ENCODE results near the gene HOXB9.

HOXB9 gene

GRCh38 chr17:48571826-48572417, 54.2 kb downstream of the HOXB9 start:
- ATAC-seq, result no peak
- TF ChIP-seq OSR1 (CRISPR knock-in tag; IDR thresholded peaks at IDR 0.05) (no peak), TCF4 (CRISPR knock-in tag; IDR thresholded peaks at IDR 0.05; ENCODE audit: borderline replicate concordance) (no peak), ZNF8 (CRISPR knock-in tag; IDR thresholded peaks at IDR 0.05) (no peak), ARNTL (CRISPR knock-in tag; IDR thresholded peaks at IDR 0.05; ENCODE audit: borderline replicate concordance, low read depth) (no peak), ESRRG (CRISPR knock-in tag; IDR thresholded peaks at IDR 0.05) (no peak), ZFP3 (CRISPR knock-in tag; IDR thresholded peaks at IDR 0.05) (no peak), PPARA (CRISPR knock-in tag; IDR thresholded peaks at IDR 0.05; ENCODE audit: borderline replicate concordance) (no peak), ZFP30 (CRISPR knock-in tag; IDR thresholded peaks at IDR 0.05) (no peak), BACH2 (CRISPR knock-in tag; IDR thresholded peaks at IDR 0.05; ENCODE audit: borderline replicate concordance) (no peak), ISL1 (CRISPR knock-in tag; IDR thresholded peaks at IDR 0.05) (no peak), GLIS3 (CRISPR knock-in tag; IDR thresholded peaks at IDR 0.05) (no peak), CSDC2 (CRISPR knock-in tag; IDR thresholded peaks at IDR 0.05) (no peak), SNAI2 (CRISPR knock-in tag; IDR thresholded peaks at IDR 0.05) (no peak)
- TF ChIP-seq, protein P1, sequence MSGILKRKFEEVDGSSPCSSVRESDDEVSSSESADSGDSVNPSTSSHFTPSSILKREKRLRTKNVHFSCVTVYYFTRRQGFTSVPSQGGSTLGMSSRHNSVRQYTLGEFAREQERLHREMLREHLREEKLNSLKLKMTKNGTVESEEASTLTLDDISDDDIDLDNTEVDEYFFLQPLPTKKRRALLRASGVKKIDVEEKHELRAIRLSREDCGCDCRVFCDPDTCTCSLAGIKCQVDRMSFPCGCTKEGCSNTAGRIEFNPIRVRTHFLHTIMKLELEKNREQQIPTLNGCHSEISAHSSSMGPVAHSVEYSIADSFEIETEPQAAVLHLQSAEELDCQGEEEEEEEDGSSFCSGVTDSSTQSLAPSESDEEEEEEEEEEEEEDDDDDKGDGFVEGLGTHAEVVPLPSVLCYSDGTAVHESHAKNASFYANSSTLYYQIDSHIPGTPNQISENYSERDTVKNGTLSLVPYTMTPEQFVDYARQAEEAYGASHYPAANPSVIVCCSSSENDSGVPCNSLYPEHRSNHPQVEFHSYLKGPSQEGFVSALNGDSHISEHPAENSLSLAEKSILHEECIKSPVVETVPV (CRISPR knock-in tag; IDR thresholded peaks at IDR 0.05), result no peak
- TF ChIP-seq, protein P2, sequence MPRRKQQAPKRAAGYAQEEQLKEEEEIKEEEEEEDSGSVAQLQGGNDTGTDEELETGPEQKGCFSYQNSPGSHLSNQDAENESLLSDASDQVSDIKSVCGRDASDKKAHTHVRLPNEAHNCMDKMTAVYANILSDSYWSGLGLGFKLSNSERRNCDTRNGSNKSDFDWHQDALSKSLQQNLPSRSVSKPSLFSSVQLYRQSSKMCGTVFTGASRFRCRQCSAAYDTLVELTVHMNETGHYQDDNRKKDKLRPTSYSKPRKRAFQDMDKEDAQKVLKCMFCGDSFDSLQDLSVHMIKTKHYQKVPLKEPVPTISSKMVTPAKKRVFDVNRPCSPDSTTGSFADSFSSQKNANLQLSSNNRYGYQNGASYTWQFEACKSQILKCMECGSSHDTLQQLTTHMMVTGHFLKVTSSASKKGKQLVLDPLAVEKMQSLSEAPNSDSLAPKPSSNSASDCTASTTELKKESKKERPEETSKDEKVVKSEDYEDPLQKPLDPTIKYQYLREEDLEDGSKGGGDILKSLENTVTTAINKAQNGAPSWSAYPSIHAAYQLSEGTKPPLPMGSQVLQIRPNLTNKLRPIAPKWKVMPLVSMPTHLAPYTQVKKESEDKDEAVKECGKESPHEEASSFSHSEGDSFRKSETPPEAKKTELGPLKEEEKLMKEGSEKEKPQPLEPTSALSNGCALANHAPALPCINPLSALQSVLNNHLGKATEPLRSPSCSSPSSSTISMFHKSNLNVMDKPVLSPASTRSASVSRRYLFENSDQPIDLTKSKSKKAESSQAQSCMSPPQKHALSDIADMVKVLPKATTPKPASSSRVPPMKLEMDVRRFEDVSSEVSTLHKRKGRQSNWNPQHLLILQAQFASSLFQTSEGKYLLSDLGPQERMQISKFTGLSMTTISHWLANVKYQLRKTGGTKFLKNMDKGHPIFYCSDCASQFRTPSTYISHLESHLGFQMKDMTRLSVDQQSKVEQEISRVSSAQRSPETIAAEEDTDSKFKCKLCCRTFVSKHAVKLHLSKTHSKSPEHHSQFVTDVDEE (CRISPR knock-in tag; IDR thresholded peaks at IDR 0.05), result no peak
- TF ChIP-seq, protein P3, sequence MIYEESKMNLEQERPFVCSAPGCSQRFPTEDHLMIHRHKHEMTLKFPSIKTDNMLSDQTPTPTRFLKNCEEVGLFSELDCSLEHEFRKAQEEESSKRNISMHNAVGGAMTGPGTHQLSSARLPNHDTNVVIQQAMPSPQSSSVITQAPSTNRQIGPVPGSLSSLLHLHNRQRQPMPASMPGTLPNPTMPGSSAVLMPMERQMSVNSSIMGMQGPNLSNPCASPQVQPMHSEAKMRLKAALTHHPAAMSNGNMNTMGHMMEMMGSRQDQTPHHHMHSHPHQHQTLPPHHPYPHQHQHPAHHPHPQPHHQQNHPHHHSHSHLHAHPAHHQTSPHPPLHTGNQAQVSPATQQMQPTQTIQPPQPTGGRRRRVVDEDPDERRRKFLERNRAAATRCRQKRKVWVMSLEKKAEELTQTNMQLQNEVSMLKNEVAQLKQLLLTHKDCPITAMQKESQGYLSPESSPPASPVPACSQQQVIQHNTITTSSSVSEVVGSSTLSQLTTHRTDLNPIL (CRISPR knock-in tag; IDR thresholded peaks at IDR 0.05; ENCODE audit: low read depth), result no peak

Measured in SK-N-SH treated with all-trans-retinoic acid at 6 μM for 48 hours (cell line).